K562 (cell line): ENCODE results near the gene PRR5. TPM values are rescaled to one million over a fixed set of nuclear protein-coding genes. Genes with fewer than 3 reads are reported as not detected.

Source experiments
- ATAC-seq: fragments of 200-7000 bp; cut with Tn5 transposase; 3 replicates; pipeline ENCODE4 v1.9.1; 2020; ENCODE audit warnings: moderate library complexity
- BruUV-seq: library from RNA; stranded (reverse); fragments of 400-500 nt; replicated peaks from 2 replicates; lab custom pipeline; 2021; lab: Mats Ljungman, UMichigan
- CTCF ChIA-PET: fragments of 300-600 bp; formaldehyde crosslinking; extraction: SDS; loops from one replicate; lab custom pipeline; 2021; ENCODE audit warnings: low intra/inter-chr PET ratio; lab: Yijun Ruan, JAX
- POLR2A ChIA-PET: fragments of 300-600, 350-650 bp; sonication (Branson Sonifier 250); formaldehyde crosslinking; extraction: SDS; loops from one replicate; lab custom pipeline; 2021; ENCODE audit warnings: antibody characterized with exemption, inconsistent platforms; lab: Yijun Ruan, JAX
- DNase-seq, 4 experiments: peaks; one replicate each; pipeline versions ENCODE4 v3.0.0 to v3.0.0-alpha.2; 2011 to 2018; ENCODE audit warnings: low spot score in 3 of 4, mixed read lengths in 3 of 4; ENCODE audit errors: extremely low read depth in 1 of 4
- FAIRE-seq: peaks from 2 replicates; lab custom pipeline; 2011; peaks lifted over from hg19 to GRCh38; lab: Jason Lieb, UNC
- H2AFZ ChIP-seq: 2 replicates; pipeline ENCODE4 v1.6.0; 2011; ENCODE audit warnings: low read depth, low read length, control low read depth, inconsistent platforms
- H3K27ac ChIP-seq: fragments of 200-600 bp; 3 replicates; pipeline ENCODE4 v1.8.0; 2011; ENCODE audit warnings: low read depth, mild to moderate bottlenecking, control low read depth, inconsistent platforms, low read length, moderate library complexity, mixed read lengths; ENCODE audit errors: extremely low read depth
- H3K27me3 ChIP-seq, 2 experiments: fragments of 300-600 bp in 1 of 2; 2 replicates in 1 of 2; 3 replicates in 1 of 2; pipeline versions ENCODE4 v1.6.0 to v1.8.0; 2011; ENCODE audit warnings: inconsistent platforms in 2 of 2, low read length in 2 of 2, mild to moderate bottlenecking in 1 of 2, mixed read lengths in 1 of 2, moderate library complexity in 1 of 2; ENCODE audit not compliant: control insufficient read depth in 2 of 2, insufficient read depth in 2 of 2
- H3K36me3 ChIP-seq: fragments of 300-600 bp; 3 replicates; pipeline ENCODE4 v1.8.0; 2011; ENCODE audit warnings: mild to moderate bottlenecking, low read length, inconsistent platforms; ENCODE audit not compliant: control insufficient read depth, insufficient read depth
- H3K4me1 ChIP-seq, 2 experiments: fragments of 200-600 bp in 1 of 2; replicated peaks in 1 of 2; 2 replicates in 1 of 2; 3 replicates in 1 of 2; pipeline versions ENCODE4 v1.5.1 to v1.8.0; 2011; ENCODE audit warnings: inconsistent platforms in 2 of 2, low read length in 2 of 2, mild to moderate bottlenecking in 1 of 2, mixed read lengths in 1 of 2, moderate library complexity in 1 of 2; ENCODE audit not compliant: control insufficient read depth in 2 of 2, insufficient read depth in 2 of 2
- H3K4me2 ChIP-seq: 2 replicates; pipeline ENCODE4 v1.6.1; 2011; ENCODE audit warnings: low read length, control low read depth, inconsistent platforms, mixed read lengths; ENCODE audit not compliant: insufficient read depth
- H3K4me3 ChIP-seq: fragments of 200-600 bp; sonication (generic), shearing (Covaris generic); 2 replicates; pipeline ENCODE4 v1.5.1; 2016; ENCODE audit warnings: control low read depth, inconsistent platforms
- H3K79me2 ChIP-seq: fragments of 200-600 bp; 3 replicates; pipeline ENCODE4 v1.8.0; 2011; ENCODE audit warnings: low read length, inconsistent platforms; ENCODE audit not compliant: control insufficient read depth, insufficient read depth
- H3K9ac ChIP-seq, 2 experiments: 2 replicates each; pipeline versions ENCODE4 v1.6.0 to v1.6.1; 2011; ENCODE audit warnings: low read depth in 2 of 2, low read length in 2 of 2, control low read depth in 1 of 2, inconsistent platforms in 1 of 2, mild to moderate bottlenecking in 1 of 2, mixed read lengths in 1 of 2; ENCODE audit not compliant: insufficient read depth in 1 of 2
- H3K9me1 ChIP-seq: one replicate; pipeline ENCODE4 v1.6.0; 2011; ENCODE audit warnings: inconsistent platforms, mild to moderate bottlenecking, low read length, moderate library complexity; ENCODE audit not compliant: control insufficient read depth, insufficient read depth
- H3K9me3 ChIP-seq: replicated peaks from 2 replicates; pipeline ENCODE4 v1.5.1; 2011; ENCODE audit warnings: low read depth, low read length, inconsistent platforms; ENCODE audit not compliant: control insufficient read depth, insufficient read depth
- H4K20me1 ChIP-seq: replicated peaks from 2 replicates; pipeline ENCODE4 v1.6.1; 2011; ENCODE audit warnings: low read length, inconsistent platforms, mixed read lengths; ENCODE audit not compliant: control insufficient read depth, insufficient read depth
- C11orf30 ChIP-seq: fragments of 450-650 bp; IDR thresholded peaks from 2 replicates; pipeline ENCODE4 v1.6.1; 2016; ENCODE audit warnings: low read depth, mild to moderate bottlenecking
- CBFA2T3 ChIP-seq: fragments of 450-650 bp; IDR thresholded peaks from 2 replicates; pipeline ENCODE4 v1.6.1; 2017
- HIVEP1 ChIP-seq: fragments of 250-450 bp; sonication (Bioruptor Pico); IDR thresholded peaks from 2 replicates; pipeline ENCODE4 v1.4.0; 2020; ENCODE audit warnings: mild to moderate bottlenecking
- RBM15 ChIP-seq: fragments of 200-400 bp; formaldehyde crosslinking; IDR thresholded peaks from 2 replicates; pipeline ENCODE4 v1.6.1; 2018; ENCODE audit warnings: mild to moderate bottlenecking, low read length, moderate library complexity; ENCODE audit not compliant: insufficient read depth
- WGBS: fragments of 100-300 bp; shearing (Covaris generic); methylation state at CpG from one replicate; pipeline ENCODE4 v1.1.6; 2016; ENCODE audit warnings: low coverage, mixed read lengths; ENCODE audit not compliant: insufficient coverage; ENCODE audit errors: missing lambda C conversion rate; 5-methylcytosine and 5-hydroxymethylcytosine counted together
- in situ Hi-C: fragments of 300-500 bp; cut with MboI; formaldehyde crosslinking; loops from 4 replicates; pipeline ENCODE4 v1.15.0; 2018; ENCODE audit warnings: inconsistent platforms, mixed read lengths
- intact Hi-C: fragments of 100-400 bp; cut with micrococcal nuclease; formaldehyde crosslinking; loops from 2 replicates; pipeline ENCODE4 v1.14.2; 2022
- polyA plus RNA-seq, 8 experiments: library from polyadenylated mRNA; depleted of rRNA in 4 of 8; stranded (reverse) in 5 of 8; unstranded in 3 of 8; fragments of >200 nt; fragmentation: Nextera tagmentation in 2 of 8; fragmentation: Illumina TruSeq in 1 of 8; extraction: Ambion mirVana in 2 of 8; extraction: Trizol in 1 of 8; gene quantifications; 2 replicates each; pipeline versions ENCODE4 v1.2.1 to v1.2.3, GENCODE V29; 2011 to 2014; ENCODE audit warnings: inconsistent platforms in 1 of 8, missing spikeins in 1 of 8
- total RNA-seq, 7 experiments: library from RNA; depleted of rRNA in 6 of 7; stranded (reverse); fragments of >200 nt in 6 of 7; fragmentation: Illumina TruSeq in 2 of 7; extraction: Trizol in 2 of 7; gene quantifications; 2 replicates each; pipeline versions ENCODE4 v1.2.1 to v1.2.3, GENCODE V29; 2011 to 2021; ENCODE audit warnings: low replicate concordance in 1 of 7
- TF ChIP-seq, protein P1 (sequence below): sonication (generic); formaldehyde crosslinking; IDR thresholded peaks from 2 replicates; pipeline ENCODE4 v1.8.1; 2023; ENCODE audit warnings: missing genetic modification reagents, mild to moderate bottlenecking, borderline replicate concordance
- TF ChIP-seq, protein P2 (sequence below): sonication (generic); formaldehyde crosslinking; IDR thresholded peaks from 2 replicates; pipeline ENCODE4 v1.9.0; 2022; ENCODE audit warnings: mild to moderate bottlenecking, missing genetic modification reagents

PRR5 gene
- total and polyA plus RNA-seq, 9 of the 15 experiments (the other 6 are each of a cell fraction or from before 2014, with no cell fraction given) = 0.13 to 21.0 (median 7.5) TPM

DNA sequence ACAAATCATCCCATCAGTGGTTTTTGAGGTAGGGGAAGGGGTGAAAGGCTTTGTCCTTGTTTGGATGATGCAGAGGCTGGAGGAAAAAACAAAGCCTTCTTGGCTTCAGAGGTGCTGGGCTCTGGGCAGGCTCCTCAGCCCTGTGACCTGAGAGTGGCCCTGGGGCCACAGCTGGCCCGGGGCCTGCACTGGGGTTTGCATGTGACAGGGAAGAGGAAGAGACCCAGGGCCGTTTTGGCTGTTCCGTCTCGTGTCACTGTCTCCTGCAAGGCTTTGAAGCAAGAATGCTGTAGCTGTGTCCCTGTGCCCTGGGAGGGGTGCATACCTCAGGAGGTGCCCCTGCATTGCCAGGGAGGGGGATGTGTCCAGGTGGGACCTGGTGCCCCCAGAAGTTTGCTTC is 63.0 kb downstream of the PRR5 start (continued):
- TF ChIP-seq, protein P1, sequence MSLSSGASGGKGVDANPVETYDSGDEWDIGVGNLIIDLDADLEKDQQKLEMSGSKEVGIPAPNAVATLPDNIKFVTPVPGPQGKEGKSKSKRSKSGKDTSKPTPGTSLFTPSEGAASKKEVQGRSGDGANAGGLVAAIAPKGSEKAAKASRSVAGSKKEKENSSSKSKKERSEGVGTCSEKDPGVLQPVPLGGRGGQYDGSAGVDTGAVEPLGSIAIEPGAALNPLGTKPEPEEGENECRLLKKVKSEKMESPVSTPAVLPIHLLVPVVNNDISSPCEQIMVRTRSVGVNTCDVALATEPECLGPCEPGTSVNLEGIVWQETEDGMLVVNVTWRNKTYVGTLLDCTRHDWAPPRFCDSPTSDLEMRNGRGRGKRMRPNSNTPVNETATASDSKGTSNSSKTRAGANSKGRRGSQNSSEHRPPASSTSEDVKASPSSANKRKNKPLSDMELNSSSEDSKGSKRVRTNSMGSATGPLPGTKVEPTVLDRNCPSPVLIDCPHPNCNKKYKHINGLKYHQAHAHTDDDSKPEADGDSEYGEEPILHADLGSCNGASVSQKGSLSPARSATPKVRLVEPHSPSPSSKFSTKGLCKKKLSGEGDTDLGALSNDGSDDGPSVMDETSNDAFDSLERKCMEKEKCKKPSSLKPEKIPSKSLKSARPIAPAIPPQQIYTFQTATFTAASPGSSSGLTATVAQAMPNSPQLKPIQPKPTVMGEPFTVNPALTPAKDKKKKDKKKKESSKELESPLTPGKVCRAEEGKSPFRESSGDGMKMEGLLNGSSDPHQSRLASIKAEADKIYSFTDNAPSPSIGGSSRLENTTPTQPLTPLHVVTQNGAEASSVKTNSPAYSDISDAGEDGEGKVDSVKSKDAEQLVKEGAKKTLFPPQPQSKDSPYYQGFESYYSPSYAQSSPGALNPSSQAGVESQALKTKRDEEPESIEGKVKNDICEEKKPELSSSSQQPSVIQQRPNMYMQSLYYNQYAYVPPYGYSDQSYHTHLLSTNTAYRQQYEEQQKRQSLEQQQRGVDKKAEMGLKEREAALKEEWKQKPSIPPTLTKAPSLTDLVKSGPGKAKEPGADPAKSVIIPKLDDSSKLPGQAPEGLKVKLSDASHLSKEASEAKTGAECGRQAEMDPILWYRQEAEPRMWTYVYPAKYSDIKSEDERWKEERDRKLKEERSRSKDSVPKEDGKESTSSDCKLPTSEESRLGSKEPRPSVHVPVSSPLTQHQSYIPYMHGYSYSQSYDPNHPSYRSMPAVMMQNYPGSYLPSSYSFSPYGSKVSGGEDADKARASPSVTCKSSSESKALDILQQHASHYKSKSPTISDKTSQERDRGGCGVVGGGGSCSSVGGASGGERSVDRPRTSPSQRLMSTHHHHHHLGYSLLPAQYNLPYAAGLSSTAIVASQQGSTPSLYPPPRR (CRISPR knock-in tag) = no peak
- TF ChIP-seq, protein P2, sequence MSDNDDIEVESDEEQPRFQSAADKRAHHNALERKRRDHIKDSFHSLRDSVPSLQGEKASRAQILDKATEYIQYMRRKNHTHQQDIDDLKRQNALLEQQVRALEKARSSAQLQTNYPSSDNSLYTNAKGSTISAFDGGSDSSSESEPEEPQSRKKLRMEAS (CRISPR knock-in tag) = no peak

DNA sequence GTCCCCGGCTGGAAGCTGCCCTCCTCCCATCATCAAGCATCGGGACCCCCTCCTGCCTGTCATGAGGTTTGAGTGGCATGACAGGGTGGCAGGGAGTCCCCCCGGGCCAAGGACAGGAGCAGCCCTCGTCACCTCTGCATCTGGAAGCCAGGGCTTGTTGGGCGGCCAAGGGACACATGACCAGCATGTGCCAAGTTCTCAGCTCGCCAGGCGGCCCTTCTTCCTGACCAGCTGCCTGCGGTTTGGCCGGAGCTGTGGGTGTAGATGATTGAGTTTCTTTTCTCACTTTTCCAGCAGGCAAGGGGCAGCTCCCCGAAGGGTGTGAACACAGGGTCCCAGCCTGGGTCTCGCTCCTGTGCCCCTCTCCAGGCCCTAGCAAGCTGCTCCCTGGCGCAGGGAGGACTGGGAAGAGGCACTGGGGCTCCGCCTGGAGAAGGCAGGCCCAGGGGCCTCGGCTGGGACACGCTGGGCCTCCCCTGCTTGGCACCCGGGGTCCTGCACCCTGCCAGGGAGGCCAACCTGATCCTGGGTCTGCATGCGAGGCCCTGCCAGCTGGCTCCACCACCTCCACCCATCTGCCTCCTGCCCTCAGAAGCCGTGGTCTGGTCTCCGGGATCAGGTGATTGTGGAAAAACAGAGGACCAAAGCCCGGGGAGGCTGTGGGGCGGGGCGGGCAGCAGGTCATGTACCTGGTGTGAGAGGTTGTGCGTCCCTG is 63.7 kb downstream of the PRR5 start:
- Histone ChIP-seq H3K27me3 (peaks cover 2 to 21% of the 10 kb centered on the region in 2 experiments; a peak in 3 of 5 replicates), H3K36me3 (no peaks in the 10 kb centered on the region), H3K4me3 (no peak overlapping the region), H2AFZ (no peak overlapping the region), H3K9ac (no peak overlapping the region), H3K4me2 (no peak overlapping the region), H4K20me1 (no peaks in the 10 kb centered on the region), H3K27ac (no peak overlapping the region), H3K9me1 (no peaks in the 10 kb centered on the region), H3K4me1 (no peaks in the 10 kb centered on the region), H3K9me3 (no peaks in the 10 kb centered on the region), H3K79me2 (no peaks in the 10 kb centered on the region)
- CTCF ChIA-PET = no interaction called here
- WGBS = 3% methylated on average over 15 of the region's 23 CpGs
- no peak for FAIRE-seq
- POLR2A ChIA-PET = no interaction called here
- no peak for DNase-seq
- ATAC-seq = no peak
- in situ Hi-C loops = no loop called here
- no TSS peak for BruUV-seq
- intact Hi-C loops = no loop called here
- TF ChIP-seq CBFA2T3 (no peak), HIVEP1 (CRISPR knock-in tag) (no peak), C11orf30 (no peak), RBM15 (no peak)
